Parathyroid adenoma (tissue), 2 donors: ENCODE data around the gene UBE2E2.

Source experiments
- H2AFZ ChIP-seq: fragments of 300-600 bp; sonication (generic); one replicate; pipeline ENCODE4 v1.7.0; 2017; ENCODE audit warnings: antibody characterized with exemption, mild to moderate bottlenecking
- H3K27ac ChIP-seq: fragments of 300-600 bp; sonication (generic); one replicate; pipeline ENCODE4 v1.7.0; 2017
- H3K27me3 ChIP-seq: fragments of 300-600 bp; sonication (generic); one replicate; pipeline ENCODE4 v1.7.0; 2017; ENCODE audit warnings: low read length; ENCODE audit not compliant: control insufficient read depth, insufficient read depth
- H3K36me3 ChIP-seq: fragments of 300-600 bp; sonication (generic); one replicate; pipeline ENCODE4 v1.7.0; 2017; ENCODE audit warnings: low read length; ENCODE audit not compliant: control insufficient read depth, insufficient read depth
- H3K4me1 ChIP-seq: fragments of 300-600 bp; sonication (generic); one replicate; pipeline ENCODE4 v1.7.0; 2017; ENCODE audit warnings: control low read depth
- H3K4me2 ChIP-seq: fragments of 300-600 bp; sonication (generic); one replicate; pipeline ENCODE4 v1.7.0; 2017; ENCODE audit warnings: low read length
- H3K4me3 ChIP-seq: fragments of 300-600 bp; sonication (generic); one replicate; pipeline ENCODE4 v1.7.0; 2017; ENCODE audit warnings: low read depth, low read length
- H3K79me2 ChIP-seq: fragments of 300-600 bp; sonication (generic); one replicate; pipeline ENCODE4 v1.7.0; 2017; ENCODE audit warnings: control low read depth
- H3K9ac ChIP-seq: fragments of 300-600 bp; sonication (generic); one replicate; pipeline ENCODE4 v1.7.0; 2017; ENCODE audit warnings: mild to moderate bottlenecking
- H3K9me3 ChIP-seq: fragments of 300-600 bp; sonication (generic); one replicate; pipeline ENCODE4 v1.7.0; 2017; ENCODE audit warnings: low read length; ENCODE audit not compliant: control insufficient read depth
- CTCF ChIP-seq: fragments of 300-600 bp; sonication (generic); IDR thresholded peaks from one replicate; pipeline ENCODE4 v1.7.0; 2017; ENCODE audit warnings: antibody characterized with exemption, mild to moderate bottlenecking
- donor health status: primary hyperparathyroidism.

The UBE2E2 gene

GRCh38 chr3:23487015-23487414 lies 283.9 kb downstream of the UBE2E2 start:
- no peak for TF ChIP-seq CTCF
- no peaks in the 10 kb centered on the region for H3K9me3 ChIP-seq
- no peak overlapping the region for H3K4me3 ChIP-seq
- no peaks in the 10 kb centered on the region for H3K36me3 ChIP-seq
- H3K9ac ChIP-seq = no peak overlapping the region
- H2AFZ ChIP-seq = no peak overlapping the region
- no peaks in the 10 kb centered on the region for H3K27me3 ChIP-seq
- no peak overlapping the region for H3K4me2 ChIP-seq
- H3K4me1 ChIP-seq = no peaks in the 10 kb centered on the region
- H3K79me2 ChIP-seq = peaks cover 10% of the 10 kb centered on the region
- H3K27ac ChIP-seq = no peak overlapping the region

- H2AFZ ChIP-seq = no peak overlapping the region
- TF ChIP-seq CTCF = no peak
- H3K9me3 ChIP-seq = no peaks in the 10 kb centered on the region
- H3K4me1 ChIP-seq = no peaks in the 10 kb centered on the region
- no peak overlapping the region for H3K4me3 ChIP-seq
- H3K4me2 ChIP-seq = no peak overlapping the region
- no peaks in the 10 kb centered on the region for H3K27me3 ChIP-seq
- no peak overlapping the region for H3K27ac ChIP-seq
- no peak overlapping the region for H3K9ac ChIP-seq
- no peaks in the 10 kb centered on the region for H3K36me3 ChIP-seq
- peaks cover 10% of the 10 kb centered on the region for H3K79me2 ChIP-seq
Measured at GRCh38 chr3:23488618-23489017, 285.5 kb downstream of the UBE2E2 start.

- Histone ChIP-seq H3K36me3 (no peaks in the 10 kb centered on the region), H3K79me2 (peaks cover 7% of the 10 kb centered on the region), H3K27ac (no peak overlapping the region), H3K4me2 (no peak overlapping the region), H3K27me3 (no peaks in the 10 kb centered on the region), H3K9ac (no peak overlapping the region), H3K9me3 (no peaks in the 10 kb centered on the region), H2AFZ (no peak overlapping the region), H3K4me3 (no peak overlapping the region), H3K4me1 (no peaks in the 10 kb centered on the region)
- no peak for TF ChIP-seq CTCF
Measured at GRCh38 chr3:23489300-23490158, 286.4 kb downstream of the UBE2E2 start.

- Histone ChIP-seq H3K9me3 (no peaks in the 10 kb centered on the region), H3K27ac (no peak overlapping the region), H3K27me3 (no peaks in the 10 kb centered on the region), H3K4me2 (no peak overlapping the region), H3K4me1 (no peaks in the 10 kb centered on the region), H3K9ac (no peak overlapping the region), H3K4me3 (no peak overlapping the region), H3K79me2 (peaks cover 7% of the 10 kb centered on the region), H3K36me3 (no peaks in the 10 kb centered on the region), H2AFZ (no peak overlapping the region)
- TF ChIP-seq CTCF = no peak
Measured at GRCh38 chr3:23490459-23490858, 287.3 kb downstream of the UBE2E2 start.

- no peak overlapping the region for H3K4me3 ChIP-seq
- H2AFZ ChIP-seq = no peak overlapping the region
- no peaks in the 10 kb centered on the region for H3K27me3 ChIP-seq
- no peak for TF ChIP-seq CTCF
- no peak overlapping the region for H3K9ac ChIP-seq
- H3K4me1 ChIP-seq = no peaks in the 10 kb centered on the region
- H3K36me3 ChIP-seq = no peaks in the 10 kb centered on the region
- H3K79me2 ChIP-seq = no peaks in the 10 kb centered on the region
- H3K9me3 ChIP-seq = no peaks in the 10 kb centered on the region
- no peak overlapping the region for H3K4me2 ChIP-seq
- H3K27ac ChIP-seq = no peak overlapping the region
Measured at GRCh38 chr3:23492057-23492456, 288.9 kb downstream of the UBE2E2 start.
